Measurements from ENCODE around the gene PTPN7. TPM values are rescaled to one million over a fixed set of nuclear protein-coding genes. Genes with fewer than 3 reads are reported as not detected.

Gene PTPN7
- total and polyA plus RNA-seq, 4 donors = 0.75 to 7.0 (median 1.7) TPM

DNA sequence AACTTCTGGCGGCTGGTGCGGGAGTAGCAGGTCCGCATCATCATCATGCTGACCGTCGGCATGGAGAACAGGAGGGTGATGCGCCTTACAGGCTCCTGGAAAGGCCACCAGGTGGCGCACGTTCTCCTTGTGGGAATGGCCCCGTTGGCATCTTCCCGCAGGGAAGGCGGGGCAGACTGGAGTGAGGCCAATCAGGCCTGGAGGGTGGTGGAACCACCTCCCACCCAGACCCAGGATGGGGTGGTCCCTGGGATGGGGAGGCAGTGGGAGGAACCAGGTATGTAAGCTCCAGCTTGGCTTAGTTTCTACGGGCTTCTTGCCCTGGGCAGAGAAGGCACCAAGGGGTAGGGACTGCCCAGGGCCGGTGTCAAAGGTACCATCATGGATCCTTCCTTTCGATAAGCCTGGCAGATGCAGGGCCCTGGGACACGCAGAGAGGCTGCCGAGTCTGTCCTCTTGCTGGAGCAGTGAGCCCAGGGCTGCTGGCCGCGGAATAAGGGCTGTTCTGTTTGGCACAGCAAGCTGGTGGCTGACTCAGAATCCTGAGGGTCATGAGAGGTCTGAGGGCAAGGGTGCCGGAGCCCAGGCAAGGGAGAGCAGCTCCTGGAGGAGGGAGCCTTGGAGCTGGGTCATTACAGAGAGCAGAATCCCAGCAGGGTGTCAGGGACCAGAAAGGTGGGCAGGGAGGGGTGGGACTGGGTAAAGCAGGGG lies 24.5 kb upstream of the PTPN7 start:
- TF ChIP-seq, protein P1, sequence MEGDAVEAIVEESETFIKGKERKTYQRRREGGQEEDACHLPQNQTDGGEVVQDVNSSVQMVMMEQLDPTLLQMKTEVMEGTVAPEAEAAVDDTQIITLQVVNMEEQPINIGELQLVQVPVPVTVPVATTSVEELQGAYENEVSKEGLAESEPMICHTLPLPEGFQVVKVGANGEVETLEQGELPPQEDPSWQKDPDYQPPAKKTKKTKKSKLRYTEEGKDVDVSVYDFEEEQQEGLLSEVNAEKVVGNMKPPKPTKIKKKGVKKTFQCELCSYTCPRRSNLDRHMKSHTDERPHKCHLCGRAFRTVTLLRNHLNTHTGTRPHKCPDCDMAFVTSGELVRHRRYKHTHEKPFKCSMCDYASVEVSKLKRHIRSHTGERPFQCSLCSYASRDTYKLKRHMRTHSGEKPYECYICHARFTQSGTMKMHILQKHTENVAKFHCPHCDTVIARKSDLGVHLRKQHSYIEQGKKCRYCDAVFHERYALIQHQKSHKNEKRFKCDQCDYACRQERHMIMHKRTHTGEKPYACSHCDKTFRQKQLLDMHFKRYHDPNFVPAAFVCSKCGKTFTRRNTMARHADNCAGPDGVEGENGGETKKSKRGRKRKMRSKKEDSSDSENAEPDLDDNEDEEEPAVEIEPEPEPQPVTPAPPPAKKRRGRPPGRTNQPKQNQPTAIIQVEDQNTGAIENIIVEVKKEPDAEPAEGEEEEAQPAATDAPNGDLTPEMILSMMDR (IDR thresholded peaks at IDR 0.05; ENCODE audit: low read depth, low read length, missing input control) = peak; percentile 78
- TF ChIP-seq HNF4G (IDR thresholded peaks at IDR 0.05) (no peak), NR2F2 (IDR thresholded peaks at IDR 0.05) (no peak), RAD21 (IDR thresholded peaks at IDR 0.05) (peak; percentile 67 to 83), YY1 (IDR thresholded peaks at IDR 0.05) (no peak), FOXA2 (IDR thresholded peaks at IDR 0.05) (no peak), TAF1 (conservative IDR thresholded peaks at IDR 0.05) (no peak), ZBTB33 (IDR thresholded peaks at IDR 0.05) (no peak), ATF3 (IDR thresholded peaks at IDR 0.05) (no peak), GABPA (IDR thresholded peaks at IDR 0.05 in 1 of 2, conservative IDR thresholded peaks at IDR 0.05 in 1 of 2) (no peak), RXRA (IDR thresholded peaks at IDR 0.05) (no peak), SP1 (IDR thresholded peaks at IDR 0.05) (no peak), HNF4A (conservative IDR thresholded peaks at IDR 0.05) (no peak), EGR1 (IDR thresholded peaks at IDR 0.05; ENCODE audit: low read depth in 2 of 2) (no peak), FOXA1 (IDR thresholded peaks at IDR 0.05) (no peak), JUND (IDR thresholded peaks at IDR 0.05) (no peak)
- TF ChIP-seq, protein P2, sequence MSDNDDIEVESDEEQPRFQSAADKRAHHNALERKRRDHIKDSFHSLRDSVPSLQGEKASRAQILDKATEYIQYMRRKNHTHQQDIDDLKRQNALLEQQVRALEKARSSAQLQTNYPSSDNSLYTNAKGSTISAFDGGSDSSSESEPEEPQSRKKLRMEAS (IDR thresholded peaks at IDR 0.05) = no peak
- TF ChIP-seq, protein P3, sequence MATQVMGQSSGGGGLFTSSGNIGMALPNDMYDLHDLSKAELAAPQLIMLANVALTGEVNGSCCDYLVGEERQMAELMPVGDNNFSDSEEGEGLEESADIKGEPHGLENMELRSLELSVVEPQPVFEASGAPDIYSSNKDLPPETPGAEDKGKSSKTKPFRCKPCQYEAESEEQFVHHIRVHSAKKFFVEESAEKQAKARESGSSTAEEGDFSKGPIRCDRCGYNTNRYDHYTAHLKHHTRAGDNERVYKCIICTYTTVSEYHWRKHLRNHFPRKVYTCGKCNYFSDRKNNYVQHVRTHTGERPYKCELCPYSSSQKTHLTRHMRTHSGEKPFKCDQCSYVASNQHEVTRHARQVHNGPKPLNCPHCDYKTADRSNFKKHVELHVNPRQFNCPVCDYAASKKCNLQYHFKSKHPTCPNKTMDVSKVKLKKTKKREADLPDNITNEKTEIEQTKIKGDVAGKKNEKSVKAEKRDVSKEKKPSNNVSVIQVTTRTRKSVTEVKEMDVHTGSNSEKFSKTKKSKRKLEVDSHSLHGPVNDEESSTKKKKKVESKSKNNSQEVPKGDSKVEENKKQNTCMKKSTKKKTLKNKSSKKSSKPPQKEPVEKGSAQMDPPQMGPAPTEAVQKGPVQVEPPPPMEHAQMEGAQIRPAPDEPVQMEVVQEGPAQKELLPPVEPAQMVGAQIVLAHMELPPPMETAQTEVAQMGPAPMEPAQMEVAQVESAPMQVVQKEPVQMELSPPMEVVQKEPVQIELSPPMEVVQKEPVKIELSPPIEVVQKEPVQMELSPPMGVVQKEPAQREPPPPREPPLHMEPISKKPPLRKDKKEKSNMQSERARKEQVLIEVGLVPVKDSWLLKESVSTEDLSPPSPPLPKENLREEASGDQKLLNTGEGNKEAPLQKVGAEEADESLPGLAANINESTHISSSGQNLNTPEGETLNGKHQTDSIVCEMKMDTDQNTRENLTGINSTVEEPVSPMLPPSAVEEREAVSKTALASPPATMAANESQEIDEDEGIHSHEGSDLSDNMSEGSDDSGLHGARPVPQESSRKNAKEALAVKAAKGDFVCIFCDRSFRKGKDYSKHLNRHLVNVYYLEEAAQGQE (IDR thresholded peaks at IDR 0.05) = no peak
- Histone ChIP-seq H3K36me3 (ENCODE audit: control insufficient read depth in 4 of 4, insufficient read depth in 3 of 4, low read depth in 1 of 4, low read length in 3 of 4) (no peaks in the 10 kb centered on the region), H3K4me1 (ENCODE audit: control insufficient read depth in 4 of 4, insufficient read depth in 4 of 4, low read length in 3 of 4) (peaks cover 0 to 2% (median 0%) of the 10 kb centered on the region in 4 donors), H3K9ac (ENCODE audit: low read depth in 1 of 2, low read length in 2 of 2) (no peak overlapping the region), H3K9me3 (ENCODE audit: control insufficient read depth in 4 of 4, low read length in 3 of 4) (no peaks in the 10 kb centered on the region), H3K27ac (ENCODE audit: low read depth in 1 of 2, low read length in 2 of 2) (no peak overlapping the region), H3K27me3 (ENCODE audit: control insufficient read depth in 4 of 4, insufficient read depth in 4 of 4, low read length in 3 of 4) (no peaks in the 10 kb centered on the region), H3K4me3 (ENCODE audit: low read depth in 1 of 3, low read length in 3 of 3) (no peak overlapping the region)
- peak; percentile 79 for DNase-seq (ENCODE audit: low spot score)
- WGBS = 20% methylated on average over 19 of the region's 19 CpGs

Data from liver (tissue), 9 donors.